ENCODE results near the gene VCL.

Gene VCL

GRCh38 chr10:73967022-73967429, 30.9 kb upstream of the VCL start:
- no peak for DNase-seq (ENCODE audit: low spot score)
- no peak overlapping the region for H3K4me3 ChIP-seq
- no peak for TF ChIP-seq CTCF (IDR thresholded peaks at IDR 0.05)
- H3K27ac ChIP-seq: peak overlapping the region; percentile 90

- no peak for TF ChIP-seq CTCF (IDR thresholded peaks at IDR 0.05)
- DNase-seq (ENCODE audit: low spot score): no peak
- Histone ChIP-seq H3K27ac (peak overlapping the region; percentile 78 to 90), H3K4me3 (no peak overlapping the region)
Observed at GRCh38 chr10:73967544-73967943, 30.4 kb upstream of the VCL start.

GRCh38 chr10:73968098-73968521, 29.8 kb upstream of the VCL start:
- Histone ChIP-seq H3K4me3 (no peak overlapping the region), H3K27ac (peak overlapping the region; percentile 25 to 78)
- no peak for TF ChIP-seq CTCF (IDR thresholded peaks at IDR 0.05)
- no peak for DNase-seq (ENCODE audit: low spot score)

GRCh38 chr10:73969224-73969841, 28.6 kb upstream of the VCL start:
- DNase-seq (ENCODE audit: low spot score): no peak
- H3K27ac ChIP-seq: peak overlapping the region in 1 of 2 donors; percentile 9
- no peak overlapping the region for H3K4me3 ChIP-seq
- no peak for TF ChIP-seq CTCF (IDR thresholded peaks at IDR 0.05)

GRCh38 chr10:73970845-73971244, 27.1 kb upstream of the VCL start:
- no peak overlapping the region for H3K27ac ChIP-seq
- no peak for DNase-seq (ENCODE audit: low spot score)
- no peak overlapping the region for H3K4me3 ChIP-seq
- TF ChIP-seq CTCF (IDR thresholded peaks at IDR 0.05): no peak

- H3K27ac ChIP-seq: no peak overlapping the region
- no peak for DNase-seq (ENCODE audit: low spot score)
- no peak overlapping the region for H3K4me3 ChIP-seq
- no peak for TF ChIP-seq CTCF (IDR thresholded peaks at IDR 0.05)
Observed at GRCh38 chr10:73971636-73972354, 26.1 kb upstream of the VCL start.

- Histone ChIP-seq H3K27ac (no peak overlapping the region), H3K4me3 (no peak overlapping the region)
- no peak for DNase-seq (ENCODE audit: low spot score)
- no peak for TF ChIP-seq CTCF (IDR thresholded peaks at IDR 0.05)
Observed at GRCh38 chr10:73973427-73973826, 24.5 kb upstream of the VCL start.

All from coronary artery (tissue), 2 donors.